ENCODE data around the gene NMT1. TPM values are rescaled to one million over a fixed set of nuclear protein-coding genes. Genes with fewer than 3 reads are reported as not detected.

NMT1 gene
- total RNA-seq, 1 donor, result 46.0 TPM

- no peak for DNase-seq (ENCODE audit: low read depth in 2 of 3, low spot score in 2 of 3)
Observed at GRCh38 chr17:45073414-45074070, 12.4 kb downstream of the NMT1 start.

GRCh38 chr17:45077643-45078042 lies 16.5 kb downstream of the NMT1 start:
- peak in 2 of 3 donors; percentile 42 to 72 for DNase-seq (ENCODE audit: low read depth in 2 of 3, low spot score in 2 of 3)

DNA sequence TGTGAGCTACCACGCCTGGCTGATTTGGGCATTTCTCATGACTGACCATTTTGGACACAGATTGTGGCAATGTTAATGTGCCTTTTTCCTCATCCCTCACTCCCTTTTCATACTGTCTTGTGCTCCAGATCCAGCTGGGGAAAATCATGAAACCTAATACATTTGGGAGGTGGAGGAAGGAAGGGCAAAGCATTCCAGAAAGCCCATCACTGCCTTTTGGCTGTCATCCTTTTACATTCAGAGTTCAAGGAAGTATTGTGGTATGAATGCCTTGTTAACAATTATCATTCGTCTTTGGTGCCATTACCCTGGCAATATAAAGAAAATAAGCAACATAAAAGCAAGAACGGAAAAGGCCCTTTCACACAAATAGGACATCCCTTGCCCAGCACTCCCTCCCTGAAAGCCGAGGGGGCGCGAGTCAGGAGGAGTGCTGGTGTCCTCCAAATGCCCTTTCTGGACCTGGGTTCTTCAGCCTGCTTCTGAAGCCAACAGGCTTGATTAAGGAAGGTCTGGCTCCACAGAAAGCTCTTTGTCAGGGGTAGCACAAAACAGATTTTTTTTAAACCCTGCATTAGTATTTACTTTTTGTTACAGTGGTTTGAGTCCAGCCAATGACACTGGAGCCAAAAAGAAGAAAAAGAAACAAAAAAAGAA lies 20.1 kb downstream of the NMT1 start:
- no peak for DNase-seq (ENCODE audit: low read depth in 2 of 3, low spot score in 2 of 3)

- no peak for DNase-seq (ENCODE audit: low read depth in 2 of 3, low spot score in 2 of 3)
Observed at GRCh38 chr17:45086391-45086790, 25.3 kb downstream of the NMT1 start.

DNA sequence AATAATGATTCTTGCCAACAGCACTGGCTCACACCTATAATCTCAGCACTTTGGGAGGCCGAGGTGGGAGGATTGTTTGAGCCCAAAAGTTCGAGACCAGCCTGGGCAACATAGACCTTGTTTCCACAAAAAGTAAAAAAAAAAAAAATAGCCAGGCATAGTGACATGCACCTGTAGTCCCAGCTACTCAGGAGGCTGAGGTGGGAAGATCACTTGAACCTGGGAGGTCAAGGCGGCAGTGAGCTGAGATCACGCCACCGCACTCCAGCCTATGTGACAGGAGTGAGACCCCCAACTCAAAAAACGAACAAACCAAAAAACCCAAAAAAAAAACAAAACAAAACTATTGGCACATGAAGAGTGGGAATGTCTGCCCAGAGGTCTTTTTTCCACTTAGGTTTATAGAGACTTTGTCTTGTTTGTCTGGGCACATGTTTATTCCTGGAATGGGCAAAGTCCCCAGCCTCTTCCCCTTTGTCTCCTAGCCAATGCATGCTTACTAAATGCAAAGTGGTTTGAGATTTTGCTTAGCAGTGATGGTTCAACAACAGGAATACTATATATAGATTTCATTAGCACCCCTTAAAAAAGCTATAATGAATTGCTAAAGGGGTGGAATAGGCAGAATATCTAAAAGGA lies 25.9 kb downstream of the NMT1 start:
- DNase-seq (ENCODE audit: low read depth in 2 of 3, low spot score in 2 of 3), result no peak

GRCh38 chr17:45087504-45087975 lies 26.4 kb downstream of the NMT1 start:
- no peak for DNase-seq (ENCODE audit: low read depth in 2 of 3, low spot score in 2 of 3)

GRCh38 chr17:45087978-45088377 lies 26.9 kb downstream of the NMT1 start:
- DNase-seq (ENCODE audit: low read depth in 2 of 3, low spot score in 2 of 3), result no peak

DNA sequence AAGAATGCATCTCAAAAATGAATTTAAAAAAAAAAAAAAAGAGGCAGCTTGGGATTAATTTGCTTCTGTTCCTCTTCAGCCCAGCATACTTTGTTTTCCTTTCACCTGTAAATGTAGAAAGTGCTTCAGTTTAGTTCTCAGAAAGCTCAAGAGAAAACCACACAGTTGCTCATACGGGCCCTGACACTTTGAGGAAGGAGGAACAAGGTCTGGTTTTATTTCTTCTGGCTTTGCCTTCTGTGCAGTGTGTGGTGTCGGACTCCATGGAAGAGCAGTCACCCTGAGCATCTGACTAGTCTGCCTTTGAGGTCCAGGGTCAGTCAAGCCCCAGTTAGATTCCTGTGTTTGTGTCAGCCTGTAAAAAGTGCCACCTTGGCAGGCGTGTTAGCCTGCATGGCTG lies 27.6 kb downstream of the NMT1 start:
- DNase-seq (ENCODE audit: low read depth in 2 of 3, low spot score in 2 of 3), result no peak

GRCh38 chr17:45090711-45091110 lies 29.6 kb downstream of the NMT1 start:
- DNase-seq (ENCODE audit: low read depth in 2 of 3, low spot score in 2 of 3), result no peak

GRCh38 chr17:45091778-45092425 lies 30.8 kb downstream of the NMT1 start:
- no peak for DNase-seq (ENCODE audit: low read depth in 2 of 3, low spot score in 2 of 3)

DNA sequence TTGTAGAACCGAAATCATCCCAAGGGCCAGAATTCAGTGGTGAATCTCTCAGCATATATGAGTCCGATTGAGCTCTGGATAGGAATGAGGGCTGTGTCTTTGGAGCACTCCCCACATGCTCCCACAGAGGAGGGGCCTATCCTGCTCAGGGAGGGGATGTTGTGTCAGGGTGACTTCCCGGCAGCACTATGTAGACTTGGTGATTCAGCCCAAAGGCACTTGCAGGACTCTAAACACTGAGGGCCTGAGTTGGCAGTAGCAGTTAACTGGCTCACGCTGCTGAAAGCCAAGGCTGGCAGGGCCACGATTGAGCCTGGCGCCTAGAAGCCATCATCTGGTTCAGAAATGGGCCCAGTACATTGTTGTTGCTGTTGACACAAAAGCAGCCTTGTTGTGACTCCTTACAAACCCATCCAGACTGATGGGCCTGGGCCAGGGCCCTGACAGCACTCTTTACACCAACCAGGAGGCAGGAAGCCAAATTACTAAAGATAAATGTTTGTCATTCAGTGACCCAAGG lies 31.9 kb downstream of the NMT1 start:
- DNase-seq (ENCODE audit: low read depth in 2 of 3, low spot score in 2 of 3), result no peak

DNA sequence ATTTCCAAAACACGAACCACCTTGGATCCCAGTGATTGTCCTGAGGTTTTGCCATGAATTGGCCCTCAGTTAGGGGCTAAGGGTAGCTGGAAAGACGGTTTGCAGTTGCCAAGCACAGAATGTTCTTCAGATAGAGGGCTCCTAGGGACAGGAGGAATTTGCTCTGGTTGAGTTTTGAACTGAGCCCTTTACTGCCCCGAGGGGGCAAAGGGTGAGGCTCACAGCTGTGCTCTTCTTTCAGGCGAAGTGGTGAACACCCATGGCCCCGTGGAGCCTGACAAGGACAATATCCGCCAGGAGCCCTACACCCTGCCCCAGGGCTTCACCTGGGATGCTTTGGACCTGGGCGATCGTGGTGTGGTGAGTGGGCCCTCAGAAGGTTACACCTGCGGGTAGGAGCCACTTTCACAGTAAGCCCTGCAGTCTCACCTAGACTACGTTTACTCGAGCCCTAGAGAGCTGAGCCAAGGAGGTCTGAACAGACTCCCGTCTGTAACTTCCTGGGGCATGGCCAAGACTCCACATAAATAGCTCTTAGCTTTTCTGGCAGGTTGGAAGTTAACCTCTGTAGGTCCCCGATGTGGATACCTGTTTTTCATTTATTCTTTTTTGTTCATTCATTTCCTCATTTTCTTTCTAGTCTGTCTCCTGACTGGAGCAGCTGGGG lies 32.5 kb downstream of the NMT1 start:
- DNase-seq (ENCODE audit: low read depth in 2 of 3, low spot score in 2 of 3), result no peak

DNA sequence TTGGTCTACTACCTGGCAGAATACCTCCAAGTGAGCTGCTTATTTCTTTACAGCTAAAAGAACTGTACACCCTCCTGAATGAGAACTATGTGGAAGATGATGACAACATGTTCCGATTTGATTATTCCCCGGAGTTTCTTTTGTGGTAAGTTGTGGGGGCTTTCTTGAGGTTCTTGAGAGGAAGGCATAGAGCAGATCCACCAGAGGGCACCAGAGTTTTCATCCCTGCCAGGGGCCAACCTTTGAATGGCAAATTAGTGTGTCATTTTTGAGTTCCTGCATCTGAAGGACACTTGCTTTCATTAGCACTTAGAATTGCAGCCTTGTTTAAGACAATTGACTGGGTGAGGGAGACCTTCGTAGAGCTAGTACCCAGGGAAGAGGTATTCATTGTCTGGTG lies 35.0 kb downstream of the NMT1 start:
- peak in 2 of 3 donors; percentile 36 to 49 for DNase-seq (ENCODE audit: low read depth in 2 of 3, low spot score in 2 of 3)

DNA sequence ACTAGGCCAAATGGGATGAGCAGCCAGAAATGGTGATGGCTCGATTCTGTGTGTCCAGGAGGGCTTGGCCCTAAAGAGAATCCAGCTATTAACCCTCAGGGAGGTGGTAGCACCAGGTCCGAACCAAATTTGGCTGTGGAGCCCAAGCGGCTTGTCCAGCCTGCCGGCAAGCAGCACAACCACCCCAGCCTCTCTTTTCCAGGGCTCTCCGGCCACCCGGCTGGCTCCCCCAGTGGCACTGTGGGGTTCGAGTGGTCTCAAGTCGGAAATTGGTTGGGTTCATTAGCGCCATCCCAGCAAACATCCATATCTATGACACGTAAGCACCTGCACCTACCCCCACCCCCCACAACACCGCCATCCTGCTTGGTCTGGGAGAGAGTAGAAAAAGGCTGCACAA lies 35.8 kb downstream of the NMT1 start:
- no peak for DNase-seq (ENCODE audit: low read depth in 2 of 3, low spot score in 2 of 3)

DNA sequence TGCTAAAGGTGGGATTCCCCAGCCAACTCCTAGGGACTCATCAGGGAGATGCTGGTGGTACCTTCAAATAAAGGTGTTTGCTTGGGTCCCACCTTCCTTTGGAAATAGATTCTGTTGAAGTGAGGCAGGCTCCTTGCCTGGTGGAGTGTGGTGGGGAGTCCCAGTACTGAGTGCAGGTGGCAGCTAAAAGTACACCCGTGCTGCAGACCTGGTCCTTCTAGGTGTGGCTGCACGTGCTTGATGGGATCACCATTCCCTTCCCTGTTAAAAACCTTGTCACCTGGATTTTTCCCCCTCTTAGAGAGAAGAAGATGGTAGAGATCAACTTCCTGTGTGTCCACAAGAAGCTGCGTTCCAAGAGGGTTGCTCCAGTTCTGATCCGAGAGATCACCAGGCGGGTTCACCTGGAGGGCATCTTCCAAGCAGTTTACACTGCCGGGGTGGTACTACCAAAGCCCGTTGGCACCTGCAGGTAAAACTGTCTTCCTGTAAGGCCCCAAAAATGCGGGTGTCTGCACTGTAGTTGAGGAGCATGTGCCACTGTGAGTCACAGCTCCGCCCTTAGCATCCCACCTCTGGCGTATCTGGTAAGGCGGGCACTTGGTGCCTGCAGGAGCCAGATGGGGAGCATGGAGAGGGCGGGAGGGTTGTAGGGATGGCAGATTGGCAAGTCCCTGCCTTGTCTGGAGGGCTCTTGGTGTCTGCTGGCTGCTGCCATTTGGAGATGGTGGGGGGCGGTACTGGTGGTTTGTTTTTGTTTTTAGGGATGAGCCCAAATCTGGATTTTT lies 37.2 kb downstream of the NMT1 start:
- DNase-seq (ENCODE audit: low read depth in 2 of 3, low spot score in 2 of 3), result no peak

DNA sequence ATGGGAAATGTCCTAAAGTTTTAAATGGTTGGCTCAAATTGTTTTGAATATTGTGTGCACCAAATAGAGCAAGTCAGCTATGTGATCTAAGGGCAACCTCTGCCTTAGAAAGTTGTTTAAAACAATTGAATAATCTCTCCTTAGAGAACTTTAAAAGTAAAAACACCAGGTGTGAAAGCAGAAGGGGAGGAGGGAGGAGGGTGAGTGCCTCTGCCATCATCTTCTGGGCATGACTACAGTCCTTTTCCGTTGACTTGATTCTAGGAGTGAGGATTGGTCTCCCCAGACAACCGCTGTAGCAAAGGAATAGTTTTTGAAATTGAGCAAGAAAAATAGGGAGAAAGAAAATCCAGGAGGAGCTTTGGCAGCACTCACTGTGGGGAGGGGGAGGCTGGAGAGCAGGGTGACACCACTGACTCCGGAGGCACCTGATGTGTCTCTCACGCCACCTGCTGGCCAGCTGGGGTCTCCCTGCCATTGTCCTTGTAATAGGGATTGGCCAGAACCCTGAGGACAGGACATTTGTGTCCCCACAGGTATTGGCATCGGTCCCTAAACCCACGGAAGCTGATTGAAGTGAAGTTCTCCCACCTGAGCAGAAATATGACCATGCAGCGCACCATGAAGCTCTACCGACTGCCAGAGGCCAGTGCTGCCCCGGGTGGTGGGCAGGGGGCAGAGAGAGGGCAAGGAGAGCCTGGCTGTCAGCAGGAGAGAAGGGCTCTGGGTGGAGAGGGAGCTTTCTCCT lies 37.9 kb downstream of the NMT1 start:
- DNase-seq (ENCODE audit: low read depth in 2 of 3, low spot score in 2 of 3), result peak; percentile 35 to 81 (median 71)

DNA sequence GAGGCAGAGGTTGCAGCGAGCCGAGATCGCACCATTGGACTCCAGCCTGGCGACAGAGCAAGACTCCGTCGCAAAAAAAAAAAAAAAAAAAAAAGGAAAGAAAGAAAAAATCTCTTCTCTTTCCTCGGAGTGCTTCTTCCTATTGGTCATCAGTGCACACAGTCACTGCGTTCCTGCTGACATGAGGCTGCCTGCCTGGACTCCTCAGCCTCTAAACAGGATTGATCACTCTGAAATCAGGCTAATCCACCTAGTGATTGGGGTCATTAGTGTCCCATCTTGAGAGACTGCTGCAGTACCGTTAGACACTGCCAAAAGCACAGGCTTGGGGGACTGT lies 40.4 kb downstream of the NMT1 start:
- no peak for DNase-seq (ENCODE audit: low read depth in 2 of 3, low spot score in 2 of 3)

DNA sequence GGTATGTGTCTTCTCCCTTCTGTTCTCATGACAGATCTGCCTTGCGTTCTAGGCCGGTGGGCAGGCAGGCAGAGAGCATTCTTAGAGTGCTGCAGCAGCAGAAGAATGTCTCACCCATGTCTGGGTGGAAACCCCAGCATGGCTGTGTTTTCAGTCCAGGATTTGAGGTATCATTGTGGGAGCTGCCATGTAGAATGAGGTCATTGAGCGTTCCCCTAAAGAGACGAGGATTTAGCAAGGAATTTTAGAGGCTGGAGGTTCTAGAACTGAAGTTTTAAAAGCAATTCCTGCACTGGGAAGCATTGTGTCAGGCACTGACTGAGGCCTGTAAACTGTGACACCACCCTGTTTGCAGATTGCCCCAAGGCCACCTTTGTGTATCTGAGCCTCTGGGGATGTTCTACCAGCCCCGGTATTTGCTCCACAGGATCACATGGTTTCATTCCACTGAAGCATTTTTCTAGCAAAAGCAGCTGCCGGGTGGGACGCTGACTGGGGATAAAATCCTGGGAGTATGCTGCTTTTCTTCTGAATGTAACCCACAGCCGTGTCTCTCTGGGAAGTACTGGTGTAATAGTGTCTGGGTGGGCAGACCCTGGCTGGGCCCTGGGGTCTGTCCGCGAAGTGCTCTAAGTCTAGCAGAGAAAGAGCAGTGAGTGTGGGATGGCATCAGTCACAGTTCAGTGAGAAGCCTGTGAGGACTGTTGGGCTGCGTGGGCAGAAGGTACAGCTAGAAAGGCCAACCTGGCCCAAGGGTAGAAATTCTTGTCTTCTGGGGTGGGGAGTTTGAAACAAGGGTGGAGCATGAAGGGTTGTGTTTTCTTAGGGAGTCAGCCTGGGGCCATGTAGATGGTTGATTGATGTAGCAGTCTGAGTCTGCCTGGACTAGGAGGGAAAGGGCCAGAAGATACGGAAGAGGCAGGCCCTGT lies 41.0 kb downstream of the NMT1 start:
- DNase-seq (ENCODE audit: low read depth in 2 of 3, low spot score in 2 of 3), result no peak
